Measurements from ENCODE around the gene SORCS2.

DNA sequence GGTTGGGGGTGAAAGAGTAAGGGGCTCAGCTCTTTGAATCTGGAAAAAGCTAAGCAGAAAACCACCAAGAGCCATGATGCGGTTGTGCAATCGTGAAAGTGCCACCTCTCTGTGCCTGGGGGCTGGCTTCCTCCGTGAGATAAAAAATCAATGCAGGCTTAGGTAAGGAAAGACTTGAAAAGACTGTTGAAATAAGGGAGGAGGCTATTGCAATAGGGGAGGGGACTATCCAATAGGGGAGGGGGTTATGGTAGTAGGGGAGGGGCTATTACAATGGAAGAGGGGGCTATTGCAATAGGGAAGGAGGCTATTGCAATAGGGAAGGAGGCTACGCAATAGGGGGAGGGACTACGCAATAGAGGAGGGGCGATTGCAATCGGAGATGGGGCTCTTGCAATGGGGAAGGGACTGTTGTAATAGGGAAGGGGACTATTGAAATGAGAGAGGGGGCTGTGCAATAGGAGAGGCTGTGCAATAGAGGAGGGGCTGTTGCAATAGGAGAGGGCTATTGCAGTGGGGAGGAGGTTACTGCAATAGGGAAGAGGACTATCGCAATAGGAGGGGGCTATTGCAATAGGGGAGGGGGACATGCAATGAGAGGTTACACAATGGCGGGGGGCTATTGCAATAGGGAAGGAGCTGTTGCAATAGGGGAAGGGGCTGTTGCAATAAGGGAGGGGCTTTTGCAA, 404.7 kb downstream of the SORCS2 start:
- no peak for TF ChIP-seq CTCF (IDR thresholded peaks at IDR 0.05)
- no peak for TF ChIP-seq POLR2A (IDR thresholded peaks at IDR 0.05)
